RWPE2 (cell line): Measurements from ENCODE around the gene SPOCK2.

Experiments
- ATAC-seq: fragments of 200-7000 bp; cut with Tn5 transposase; 3 replicates; pipeline ENCODE4 v1.9.1; 2021; ENCODE audit warnings: low read depth
- DNase-seq: peaks from one replicate; pipeline ENCODE4 v3.0.0-alpha.2; 2020; ENCODE audit warnings: low spot score
- H3K27ac ChIP-seq: fragments of 450-650 bp; 2 replicates; pipeline ENCODE4 v1.5.1; 2017; ENCODE audit warnings: mild to moderate bottlenecking; ENCODE audit not compliant: poor library complexity, severe bottlenecking
- H3K27me3 ChIP-seq: fragments of 250-450 bp; sonication (Bioruptor Pico); 2 replicates; pipeline ENCODE4 v1.5.1; 2021; ENCODE audit warnings: mild to moderate bottlenecking, moderate library complexity; ENCODE audit not compliant: insufficient read depth, poor library complexity, severe bottlenecking
- H3K36me3 ChIP-seq: fragments of 250-450 bp; sonication (Bioruptor Pico); 2 replicates; pipeline ENCODE4 v1.5.1; 2020; ENCODE audit warnings: low read depth, mild to moderate bottlenecking, moderate library complexity
- H3K4me1 ChIP-seq: fragments of 250-450 bp; sonication (Bioruptor Pico); 2 replicates; pipeline ENCODE4 v1.5.1; 2021; ENCODE audit warnings: mild to moderate bottlenecking, moderate library complexity; ENCODE audit not compliant: insufficient read depth, poor library complexity, severe bottlenecking
- H3K4me3 ChIP-seq: fragments of 250-450 bp; sonication (Bioruptor Pico); 2 replicates; pipeline ENCODE4 v1.5.1; 2021; ENCODE audit warnings: mild to moderate bottlenecking, moderate library complexity; ENCODE audit not compliant: severe bottlenecking
- H3K9me3 ChIP-seq: fragments of 250-450 bp; sonication (Bioruptor Pico); 2 replicates; pipeline ENCODE4 v1.5.1; 2021; ENCODE audit warnings: mild to moderate bottlenecking, moderate library complexity; ENCODE audit not compliant: severe bottlenecking
- TF ChIP-seq, protein P1 (sequence below): fragments of 450-650 bp; IDR thresholded peaks from one replicate; pipeline ENCODE4 v1.5.1; 2017; ENCODE audit warnings: mild to moderate bottlenecking, moderate library complexity; ENCODE audit not compliant: poor library complexity, severe bottlenecking

SPOCK2 gene

DNA sequence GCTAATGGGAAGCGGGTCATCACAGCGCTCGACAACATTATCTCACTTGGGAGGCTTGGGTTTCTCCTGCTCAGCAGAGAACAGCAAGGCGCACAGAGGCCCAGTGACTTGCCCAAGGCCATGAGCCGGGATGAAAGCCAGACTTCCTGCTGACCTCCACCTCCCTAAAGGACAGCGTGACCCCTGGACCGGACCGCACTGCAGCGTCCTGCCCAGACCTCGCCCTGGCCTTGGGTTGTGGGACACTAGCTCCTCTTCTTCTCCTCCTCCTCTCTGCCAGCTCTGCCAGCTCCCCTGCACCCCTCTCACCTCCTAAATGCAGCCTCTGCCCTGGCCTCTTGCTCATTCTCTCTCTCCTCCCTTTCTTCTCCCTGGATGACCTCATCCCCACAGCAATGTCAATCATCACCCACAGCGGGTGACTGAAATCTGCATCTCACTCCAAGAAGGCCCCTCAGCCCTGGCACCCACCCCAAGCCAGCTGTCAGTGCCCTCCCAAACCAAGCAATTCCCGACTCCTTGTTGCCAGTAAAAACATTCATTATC lies 19.4 kb downstream of the SPOCK2 start:
- H3K4me1 ChIP-seq: no peaks in the 10 kb centered on the region
- no peak for DNase-seq
- H3K4me3 ChIP-seq: no peak overlapping the region

GRCh38 chr10:72068126-72068765 lies 20.1 kb downstream of the SPOCK2 start:
- TF ChIP-seq, protein P1, sequence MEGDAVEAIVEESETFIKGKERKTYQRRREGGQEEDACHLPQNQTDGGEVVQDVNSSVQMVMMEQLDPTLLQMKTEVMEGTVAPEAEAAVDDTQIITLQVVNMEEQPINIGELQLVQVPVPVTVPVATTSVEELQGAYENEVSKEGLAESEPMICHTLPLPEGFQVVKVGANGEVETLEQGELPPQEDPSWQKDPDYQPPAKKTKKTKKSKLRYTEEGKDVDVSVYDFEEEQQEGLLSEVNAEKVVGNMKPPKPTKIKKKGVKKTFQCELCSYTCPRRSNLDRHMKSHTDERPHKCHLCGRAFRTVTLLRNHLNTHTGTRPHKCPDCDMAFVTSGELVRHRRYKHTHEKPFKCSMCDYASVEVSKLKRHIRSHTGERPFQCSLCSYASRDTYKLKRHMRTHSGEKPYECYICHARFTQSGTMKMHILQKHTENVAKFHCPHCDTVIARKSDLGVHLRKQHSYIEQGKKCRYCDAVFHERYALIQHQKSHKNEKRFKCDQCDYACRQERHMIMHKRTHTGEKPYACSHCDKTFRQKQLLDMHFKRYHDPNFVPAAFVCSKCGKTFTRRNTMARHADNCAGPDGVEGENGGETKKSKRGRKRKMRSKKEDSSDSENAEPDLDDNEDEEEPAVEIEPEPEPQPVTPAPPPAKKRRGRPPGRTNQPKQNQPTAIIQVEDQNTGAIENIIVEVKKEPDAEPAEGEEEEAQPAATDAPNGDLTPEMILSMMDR: no peak

More for the DNA sequence above, 19.4 kb downstream of the SPOCK2 start:
- Histone ChIP-seq H3K27ac (no peak overlapping the region), H3K36me3 (no peaks in the 10 kb centered on the region), H3K9me3 (no peaks in the 10 kb centered on the region), H3K27me3 (no peaks in the 10 kb centered on the region)
- ATAC-seq: no peak; the same call in 2 of the 3 replicates
- TF ChIP-seq, protein P1: no peak

GRCh38 chr10:72067463-72068125 lies 20.8 kb downstream of the SPOCK2 start:
- Histone ChIP-seq H3K9me3 (no peaks in the 10 kb centered on the region), H3K27me3 (no peaks in the 10 kb centered on the region), H3K36me3 (no peaks in the 10 kb centered on the region), H3K4me3 (no peak overlapping the region), H3K27ac (no peak overlapping the region), H3K4me1 (no peaks in the 10 kb centered on the region)
- no peak for DNase-seq
- TF ChIP-seq, protein P1: no peak
- ATAC-seq: no peak

More at GRCh38 chr10:72068126-72068765, 20.1 kb downstream of the SPOCK2 start:
- Histone ChIP-seq H3K9me3 (no peaks in the 10 kb centered on the region), H3K27ac (no peak overlapping the region), H3K4me3 (no peak overlapping the region), H3K27me3 (no peaks in the 10 kb centered on the region), H3K36me3 (no peaks in the 10 kb centered on the region), H3K4me1 (no peaks in the 10 kb centered on the region)
- no peak for DNase-seq
- ATAC-seq: no peak

DNA sequence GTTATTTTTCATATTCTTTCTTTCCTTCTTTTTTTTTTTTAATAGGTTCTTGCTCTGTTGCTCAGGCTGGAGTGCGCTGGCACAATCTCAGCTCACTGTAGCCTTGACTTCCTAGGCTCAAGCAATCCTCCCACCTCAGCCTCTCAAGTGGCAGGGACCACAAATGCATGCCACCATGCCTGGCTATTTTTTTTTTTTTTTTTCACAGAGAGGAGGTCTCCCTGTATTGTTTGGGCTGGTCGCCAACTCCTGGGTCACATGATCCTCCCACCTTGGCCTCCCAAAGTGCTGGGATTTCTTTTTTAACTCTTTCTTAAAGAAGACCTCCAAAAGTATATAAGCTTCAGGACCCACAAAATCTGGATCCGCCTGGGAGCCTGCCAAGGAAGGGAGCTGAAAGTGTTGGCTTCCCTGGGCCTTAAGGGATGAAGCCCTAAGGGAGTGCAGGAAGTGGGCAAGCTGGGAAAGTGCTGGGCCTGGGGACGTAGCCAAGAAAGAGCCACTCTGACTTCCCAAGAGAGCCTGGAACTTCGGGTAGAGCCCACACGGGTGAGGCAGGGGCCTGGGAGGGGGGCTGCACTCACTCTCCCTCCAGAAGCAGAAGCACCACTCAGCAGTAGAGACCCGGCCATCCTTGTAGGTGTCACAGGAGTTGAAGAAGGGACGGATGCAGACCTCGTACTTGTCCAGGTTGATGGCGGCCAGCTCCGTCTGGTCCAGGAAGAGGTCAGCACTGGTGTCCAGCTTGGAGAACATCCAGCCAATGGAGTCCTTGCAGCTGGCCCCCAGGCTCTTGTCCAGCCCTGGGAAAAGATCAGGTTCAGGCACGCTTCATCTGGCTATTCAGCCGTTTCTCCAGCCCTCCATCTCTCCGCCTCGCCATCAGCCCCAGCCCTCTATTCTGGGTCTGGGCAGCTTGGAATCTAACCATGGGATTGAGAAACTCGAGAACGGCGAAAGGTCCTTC lies 21.8 kb downstream of the SPOCK2 start:
- DNase-seq (no peak), ATAC-seq (no peak)
- H3K36me3 ChIP-seq: no peaks in the 10 kb centered on the region
- no peaks in the 10 kb centered on the region for H3K9me3 ChIP-seq
- no peaks in the 10 kb centered on the region for H3K27me3 ChIP-seq
- no peak overlapping the region for H3K4me3 ChIP-seq
- TF ChIP-seq, protein P1: no peak
- no peak overlapping the region for H3K27ac ChIP-seq
- H3K4me1 ChIP-seq: no peaks in the 10 kb centered on the region
